Activated CD4-positive, alpha-beta T cell treated with anti-CD3 and anti-CD28 coated beads, Interleukin-2, Interleukin-4, amounts not matched to agents 100 ng/mL and 50 ng/mL, durations not matched to agents 16 hours and 8 hours (primary cell): ENCODE results near the gene CD38.
"Not testable (repeated sequence)": the region's sequence is repeated elsewhere in the genome, so short reads cannot be mapped to it uniquely, and the experiment has no call there.

ENCODE experiments used
- DNase-seq: peaks from one replicate; pipeline ENCODE4 v3.0.0-alpha.2; 2020; ENCODE audit warnings: low spot score

CD38 gene

GRCh38 chr4:15799141-15799540 is 21.0 kb downstream of the CD38 start:
- DNase-seq, result no peak

- no peak for DNase-seq
Measured at GRCh38 chr4:15799701-15800100, 21.6 kb downstream of the CD38 start.

- not testable (repeated sequence) for DNase-seq
Measured at GRCh38 chr4:15802497-15802896, 24.4 kb downstream of the CD38 start.

- peak; percentile 58 for DNase-seq
Measured at GRCh38 chr4:15805583-15806517, 27.7 kb downstream of the CD38 start.

GRCh38 chr4:15809058-15809457 is 30.9 kb downstream of the CD38 start:
- DNase-seq, result no peak

GRCh38 chr4:15809466-15809865 is 31.3 kb downstream of the CD38 start:
- no peak for DNase-seq

GRCh38 chr4:15811703-15812337 is 33.7 kb downstream of the CD38 start:
- no peak for DNase-seq

GRCh38 chr4:15832523-15833451 is 54.7 kb downstream of the CD38 start:
- no peak for DNase-seq

GRCh38 chr4:15833801-15834200 is 55.7 kb downstream of the CD38 start:
- DNase-seq, result no peak

GRCh38 chr4:15836362-15836761 is 58.2 kb downstream of the CD38 start:
- DNase-seq, result no peak

GRCh38 chr4:15837591-15837990 is 59.5 kb downstream of the CD38 start:
- no peak for DNase-seq

- not testable (repeated sequence) for DNase-seq
Measured at GRCh38 chr4:15841194-15841730, 63.1 kb downstream of the CD38 start.

GRCh38 chr4:15847746-15848145 is 69.6 kb downstream of the CD38 start:
- DNase-seq, result no peak

- no peak for DNase-seq
Measured at GRCh38 chr4:15848191-15848842, 70.2 kb downstream of the CD38 start.

GRCh38 chr4:15851969-15852368 is 73.8 kb downstream of the CD38 start:
- no peak for DNase-seq

- no peak for DNase-seq
Measured at GRCh38 chr4:15852524-15852923, 74.4 kb downstream of the CD38 start.

- no peak for DNase-seq
Measured at GRCh38 chr4:15853345-15853744, 75.2 kb downstream of the CD38 start.

GRCh38 chr4:15855804-15856475 is 77.8 kb downstream of the CD38 start:
- DNase-seq, result no peak

GRCh38 chr4:15861198-15861597 is 83.1 kb downstream of the CD38 start:
- not testable (repeated sequence) for DNase-seq

- DNase-seq, result no peak
Measured at GRCh38 chr4:15864651-15865566, 86.8 kb downstream of the CD38 start.
